Lung microvascular endothelial cell (primary cell): ENCODE results near the gene UBAP2. TPM values are rescaled to one million over a fixed set of nuclear protein-coding genes. Genes with fewer than 3 reads are reported as not detected.
A peak's percentile ranks its signal among the peaks of the same experiment; 100 is the strongest.
"Not testable (repeated sequence)": the region's sequence is repeated elsewhere in the genome, so short reads cannot be mapped to it uniquely, and the experiment has no call there.

Source experiments
- DNase-seq, 2 donors: peaks; one replicate each; pipeline versions ENCODE4 v3.0.0 to v3.0.0-alpha.2; 2010; ENCODE audit warnings: low read depth in 2 of 2
- total RNA-seq: library from RNA; depleted of rRNA; stranded (reverse); fragments of >200 nt; gene quantifications from 2 replicates; pipeline ENCODE4 v1.2.1, GENCODE V29; 2014

Gene UBAP2
- total RNA-seq, 1 donor from 2014 or later = 27.0 TPM

- DNase-seq = no peak
Observed at GRCh38 chr9:34049630-34050384, 1.1 kb upstream of the UBAP2 start.

- DNase-seq = peak; percentile 34 to 68
Observed at GRCh38 chr9:34047864-34048726, 592 bp downstream of the UBAP2 start.

- DNase-seq = peak; percentile 79 to 93
Observed at GRCh38 chr9:34046784-34047379, 1.8 kb downstream of the UBAP2 start.

- no peak for DNase-seq
Observed at GRCh38 chr9:34045903-34046302, 2.8 kb downstream of the UBAP2 start.

GRCh38 chr9:34042074-34042473 is 6.6 kb downstream of the UBAP2 start:
- not testable (repeated sequence) for DNase-seq

- DNase-seq = not testable (repeated sequence)
Observed at GRCh38 chr9:34038851-34039250, 9.8 kb downstream of the UBAP2 start.

GRCh38 chr9:34037626-34038025 is 11.1 kb downstream of the UBAP2 start:
- DNase-seq = no peak

GRCh38 chr9:34036625-34037024 is 12.1 kb downstream of the UBAP2 start:
- no peak for DNase-seq

- DNase-seq = no peak
Observed at GRCh38 chr9:34035656-34036055, 13.0 kb downstream of the UBAP2 start.

- DNase-seq = no peak
Observed at GRCh38 chr9:34034698-34035065, 14.0 kb downstream of the UBAP2 start.

- DNase-seq = no peak
Observed at GRCh38 chr9:34032631-34033030, 16.1 kb downstream of the UBAP2 start.

GRCh38 chr9:34027845-34028574 is 20.7 kb downstream of the UBAP2 start:
- no peak for DNase-seq

- no peak for DNase-seq
Observed at GRCh38 chr9:34025811-34026210, 22.9 kb downstream of the UBAP2 start.

- DNase-seq = peak in 1 of 2 donors; percentile 25
Observed at GRCh38 chr9:34025062-34025461, 23.6 kb downstream of the UBAP2 start.

GRCh38 chr9:34024476-34024875 is 24.2 kb downstream of the UBAP2 start:
- peak; percentile 21 to 85 for DNase-seq

- no peak for DNase-seq
Observed at GRCh38 chr9:34016149-34016548, 32.5 kb downstream of the UBAP2 start.

- DNase-seq = peak; percentile 6 to 45
Observed at GRCh38 chr9:34010979-34011378, 37.7 kb downstream of the UBAP2 start.

- DNase-seq = no peak
Observed at GRCh38 chr9:34001951-34002350, 46.7 kb downstream of the UBAP2 start.

GRCh38 chr9:34001298-34001697 is 47.4 kb downstream of the UBAP2 start:
- no peak for DNase-seq

- DNase-seq = no peak
Observed at GRCh38 chr9:33995449-33995848, 53.2 kb downstream of the UBAP2 start.

- no peak for DNase-seq
Observed at GRCh38 chr9:33993104-33993503, 55.6 kb downstream of the UBAP2 start.

- no peak for DNase-seq
Observed at GRCh38 chr9:33992632-33993031, 56.1 kb downstream of the UBAP2 start.
